HFF-Myc (cell line): ENCODE results near the gene MARK2.

Experiments
- DNase-seq: peaks from one replicate; pipeline ENCODE4 v3.0.0-alpha.2; 2011; ENCODE audit warnings: low read depth; ENCODE audit errors: extremely low read depth
- H3K4me3 ChIP-seq: replicated peaks from 2 replicates; pipeline ENCODE4 v1.5.1; 2011; ENCODE audit warnings: low read depth, mild to moderate bottlenecking, control low read depth, low read length
- CTCF ChIP-seq: IDR thresholded peaks from 2 replicates; pipeline ENCODE4 v1.5.1; 2012; ENCODE audit warnings: mild to moderate bottlenecking, low read depth, low read length, control low read depth; ENCODE audit errors: missing control alignments

The MARK2 gene

DNA sequence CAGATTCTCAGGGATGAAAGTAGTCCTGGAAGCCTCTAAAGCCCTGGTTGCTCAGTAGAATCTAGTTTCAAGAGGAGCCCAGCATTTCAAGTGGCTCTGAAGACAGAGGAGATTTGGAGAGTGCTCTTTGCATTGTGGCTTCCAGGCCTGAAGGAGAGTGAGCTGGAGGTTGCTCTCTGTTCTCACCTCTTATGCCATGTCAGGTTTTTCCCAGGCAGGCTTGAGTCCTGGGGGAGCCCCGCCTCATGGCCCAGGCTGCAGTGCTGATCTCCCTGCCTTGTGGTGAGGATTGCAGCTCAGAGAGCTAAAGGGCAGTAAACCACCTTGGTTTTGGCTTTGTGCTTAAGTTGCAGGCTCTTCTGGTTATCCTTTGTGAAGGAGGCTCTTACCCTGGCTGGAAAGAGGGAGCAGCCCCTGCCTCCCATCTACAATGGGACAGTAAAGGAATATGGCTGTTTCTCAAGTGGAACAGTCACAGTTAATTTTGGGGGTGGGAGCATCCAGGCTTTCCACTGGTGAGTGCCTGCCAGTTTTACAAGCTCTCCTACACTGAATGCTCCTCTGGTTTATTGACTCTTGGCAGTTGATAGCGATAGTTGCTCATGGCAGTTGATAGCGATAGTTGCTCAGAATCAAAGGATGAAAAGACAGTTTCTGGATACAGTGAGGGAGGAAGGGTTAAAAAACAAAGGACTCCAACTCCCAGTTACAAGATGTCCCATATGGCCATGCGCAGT, 45.5 kb downstream of the MARK2 start:
- no peak overlapping the region for H3K4me3 ChIP-seq
- TF ChIP-seq CTCF = no peak
- no peak for DNase-seq

- no peak overlapping the region for H3K4me3 ChIP-seq
- no peak for TF ChIP-seq CTCF
- DNase-seq = no peak
Observed at GRCh38 chr11:63887386-63887999, 48.6 kb downstream of the MARK2 start.

DNA sequence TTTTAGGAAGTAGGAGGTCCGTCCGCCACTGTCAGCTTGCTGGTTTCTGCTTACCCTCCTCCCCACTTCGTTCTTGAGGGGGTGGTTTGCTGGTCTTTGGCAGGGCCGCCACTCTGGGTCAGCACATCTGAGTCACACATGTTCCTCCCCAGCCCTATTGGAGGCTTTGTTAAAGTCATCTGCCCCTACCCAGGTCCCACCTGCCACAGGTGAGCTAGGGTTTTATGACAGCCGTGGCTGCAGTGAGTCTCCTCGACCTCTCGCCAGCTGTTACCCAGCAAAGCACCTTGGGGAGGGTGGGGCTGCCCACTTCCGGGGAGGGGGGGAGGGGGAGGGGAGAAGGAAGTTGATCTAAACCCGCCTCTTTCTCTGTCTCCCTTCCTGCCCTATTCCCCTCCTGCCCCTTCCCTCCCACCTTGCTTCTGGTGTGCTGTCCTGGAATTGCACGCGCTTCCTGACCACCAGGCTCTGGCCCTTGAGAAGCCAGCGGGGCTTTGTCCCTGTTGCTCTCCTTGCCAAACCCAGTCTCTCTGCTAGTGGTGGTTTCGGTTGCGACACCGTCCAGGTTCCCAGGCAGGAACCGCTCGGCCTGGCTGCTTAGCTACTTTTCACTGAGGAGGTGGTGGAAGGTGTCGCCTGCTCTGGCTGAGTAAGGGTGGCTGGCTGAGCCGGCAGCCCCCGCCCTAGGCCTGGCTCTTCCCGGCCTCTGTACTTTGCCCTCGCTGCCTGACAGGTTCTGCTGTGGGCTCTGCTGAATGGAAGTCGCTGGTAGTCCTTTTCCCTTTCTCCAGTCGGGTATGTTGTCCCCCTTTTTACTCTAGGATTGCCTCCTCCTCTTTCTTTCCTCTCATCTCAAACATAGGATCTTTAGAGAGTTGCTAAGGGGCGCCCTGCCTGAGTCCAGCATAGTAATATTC, 49.5 kb downstream of the MARK2 start:
- peak overlapping the region; percentile 21 for H3K4me3 ChIP-seq
- DNase-seq = no peak
- TF ChIP-seq CTCF = no peak

GRCh38 chr11:63889344-63889743, 50.4 kb downstream of the MARK2 start:
- DNase-seq = no peak
- no peak for TF ChIP-seq CTCF
- H3K4me3 ChIP-seq = no peak overlapping the region

- DNase-seq = no peak
Observed at GRCh38 chr11:63890368-63890767, 51.5 kb downstream of the MARK2 start.

More at GRCh38 chr11:63890368-63890767, 51.5 kb downstream of the MARK2 start:
- no peak for TF ChIP-seq CTCF
- no peak overlapping the region for H3K4me3 ChIP-seq
